Measurements from ENCODE around the gene PM20D1.

DNA sequence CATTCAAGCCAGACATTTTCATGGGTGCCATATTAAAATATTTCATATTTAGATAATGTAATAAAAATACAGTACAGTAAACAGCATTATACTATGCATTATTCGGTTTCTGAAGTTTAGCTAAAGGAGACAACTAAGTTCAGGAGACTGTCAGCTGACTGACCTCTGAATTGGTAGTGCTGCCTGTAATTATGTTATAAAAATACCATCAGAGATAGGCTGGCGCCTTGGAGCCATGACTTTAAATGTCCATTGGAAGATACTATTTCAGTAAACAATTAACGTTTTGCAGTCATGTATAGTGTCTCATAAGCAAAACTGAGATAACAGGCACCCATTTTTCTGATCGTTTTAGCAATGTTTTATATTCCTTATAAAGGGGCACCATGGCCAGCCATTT lies 63.3 kb downstream of the PM20D1 start:
- TF ChIP-seq, protein P1, sequence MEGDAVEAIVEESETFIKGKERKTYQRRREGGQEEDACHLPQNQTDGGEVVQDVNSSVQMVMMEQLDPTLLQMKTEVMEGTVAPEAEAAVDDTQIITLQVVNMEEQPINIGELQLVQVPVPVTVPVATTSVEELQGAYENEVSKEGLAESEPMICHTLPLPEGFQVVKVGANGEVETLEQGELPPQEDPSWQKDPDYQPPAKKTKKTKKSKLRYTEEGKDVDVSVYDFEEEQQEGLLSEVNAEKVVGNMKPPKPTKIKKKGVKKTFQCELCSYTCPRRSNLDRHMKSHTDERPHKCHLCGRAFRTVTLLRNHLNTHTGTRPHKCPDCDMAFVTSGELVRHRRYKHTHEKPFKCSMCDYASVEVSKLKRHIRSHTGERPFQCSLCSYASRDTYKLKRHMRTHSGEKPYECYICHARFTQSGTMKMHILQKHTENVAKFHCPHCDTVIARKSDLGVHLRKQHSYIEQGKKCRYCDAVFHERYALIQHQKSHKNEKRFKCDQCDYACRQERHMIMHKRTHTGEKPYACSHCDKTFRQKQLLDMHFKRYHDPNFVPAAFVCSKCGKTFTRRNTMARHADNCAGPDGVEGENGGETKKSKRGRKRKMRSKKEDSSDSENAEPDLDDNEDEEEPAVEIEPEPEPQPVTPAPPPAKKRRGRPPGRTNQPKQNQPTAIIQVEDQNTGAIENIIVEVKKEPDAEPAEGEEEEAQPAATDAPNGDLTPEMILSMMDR (IDR thresholded peaks at IDR 0.05), result no peak
- no peak for TF ChIP-seq POLR2AphosphoS5 (IDR thresholded peaks at IDR 0.05)

All from gastroesophageal sphincter (tissue), 3 donors.